ENCODE measurements around the gene PLXNA4.

GRCh38 chr7:132256721-132257212, 319.5 kb downstream of the PLXNA4 start:
- TF ChIP-seq CTCF (tag by site-specific recombination; IDR thresholded peaks at IDR 0.05) (no peak), ELK4 (IDR thresholded peaks at IDR 0.05; ENCODE audit: borderline replicate concordance, low read depth, low read length) (no peak), ZSCAN5A (tag by site-specific recombination; IDR thresholded peaks at IDR 0.05) (no peak), ZBTB21 (tag by site-specific recombination; IDR thresholded peaks at IDR 0.05) (no peak), ZNF670 (tag by site-specific recombination; IDR thresholded peaks at IDR 0.05; ENCODE audit: low read depth) (no peak), ZNF777 (tag by site-specific recombination; IDR thresholded peaks at IDR 0.05; ENCODE audit: borderline replicate concordance) (no peak), ZNF423 (tag by site-specific recombination; IDR thresholded peaks at IDR 0.05) (no peak), ZFHX2 (tag by site-specific recombination; conservative IDR thresholded peaks at IDR 0.05) (no peak), ZNF530 (tag by site-specific recombination; IDR thresholded peaks at IDR 0.05; ENCODE audit: low read depth) (no peak), MYNN (tag by site-specific recombination; IDR thresholded peaks at IDR 0.05; ENCODE audit: borderline replicate concordance) (no peak), ZNF658 (tag by site-specific recombination; IDR thresholded peaks at IDR 0.05) (no peak)

Data from HEK293 (cell line).